ENCODE measurements around the gene GADL1.

GADL1 gene

DNA sequence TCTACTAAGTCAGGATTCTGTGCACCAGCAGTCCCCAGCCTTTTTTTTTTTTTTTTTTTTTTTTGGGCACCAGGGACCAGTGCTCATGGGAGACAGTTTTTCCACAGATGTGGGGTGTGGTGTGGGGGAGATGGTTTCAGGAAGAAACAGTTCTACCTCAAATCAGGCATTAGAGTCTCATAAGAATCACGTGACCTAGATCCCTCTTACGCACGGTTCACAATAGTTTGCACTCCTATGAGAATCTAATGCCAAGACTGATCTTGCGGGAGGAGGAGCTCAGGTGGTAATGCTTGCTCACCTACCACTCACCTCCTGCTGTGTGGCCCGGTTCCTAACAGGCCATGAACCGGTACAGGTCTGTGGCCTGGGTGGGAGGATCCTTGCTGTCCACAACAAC, 88.8 kb downstream of the GADL1 start:
- DNase-seq = no peak

- DNase-seq = no peak
Observed at GRCh38 chr3:30804984-30805383, 89.5 kb downstream of the GADL1 start.

GRCh38 chr3:30795176-30795575, 99.3 kb downstream of the GADL1 start:
- DNase-seq = no peak

DNA sequence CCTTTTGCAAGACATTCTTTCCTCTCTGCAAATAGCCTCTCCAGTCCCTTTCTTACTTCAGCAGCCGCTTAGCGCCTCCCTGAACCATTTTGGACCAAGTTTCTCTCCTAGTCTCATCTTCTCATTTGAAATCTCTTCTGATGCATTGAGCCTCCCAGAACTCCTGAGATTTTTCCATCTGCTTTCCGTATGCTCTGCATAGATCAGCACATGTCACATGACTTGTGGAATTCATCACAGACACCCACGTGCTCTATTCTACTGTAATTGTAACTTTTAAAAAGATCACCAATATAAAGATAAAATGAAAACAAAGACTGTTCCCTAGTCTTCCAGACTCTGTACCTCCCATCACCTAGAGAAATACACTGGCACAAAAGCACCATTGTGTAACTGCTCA, 100.7 kb downstream of the GADL1 start:
- no peak for DNase-seq

DNA sequence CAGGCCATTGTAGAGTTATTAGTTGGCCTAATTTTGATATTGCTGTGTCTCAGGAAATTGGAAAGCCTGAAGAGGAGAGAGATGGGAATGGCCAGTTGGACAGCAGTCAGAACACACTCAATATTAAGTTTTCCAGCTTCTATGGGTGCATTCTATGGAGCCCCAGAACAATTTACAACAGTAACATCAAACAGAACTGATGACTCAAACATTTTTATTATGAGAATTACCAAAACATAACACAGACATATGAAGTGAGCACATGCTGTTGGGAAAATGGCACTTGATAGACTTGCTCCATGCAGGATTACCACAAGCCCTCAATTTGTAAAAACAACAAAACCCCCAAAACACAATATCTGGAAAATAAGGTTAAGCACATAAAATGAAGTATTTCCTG, 104.3 kb downstream of the GADL1 start:
- no peak for DNase-seq

- DNase-seq = no peak
Observed at GRCh38 chr3:30786365-30786764, 108.1 kb downstream of the GADL1 start.

DNA sequence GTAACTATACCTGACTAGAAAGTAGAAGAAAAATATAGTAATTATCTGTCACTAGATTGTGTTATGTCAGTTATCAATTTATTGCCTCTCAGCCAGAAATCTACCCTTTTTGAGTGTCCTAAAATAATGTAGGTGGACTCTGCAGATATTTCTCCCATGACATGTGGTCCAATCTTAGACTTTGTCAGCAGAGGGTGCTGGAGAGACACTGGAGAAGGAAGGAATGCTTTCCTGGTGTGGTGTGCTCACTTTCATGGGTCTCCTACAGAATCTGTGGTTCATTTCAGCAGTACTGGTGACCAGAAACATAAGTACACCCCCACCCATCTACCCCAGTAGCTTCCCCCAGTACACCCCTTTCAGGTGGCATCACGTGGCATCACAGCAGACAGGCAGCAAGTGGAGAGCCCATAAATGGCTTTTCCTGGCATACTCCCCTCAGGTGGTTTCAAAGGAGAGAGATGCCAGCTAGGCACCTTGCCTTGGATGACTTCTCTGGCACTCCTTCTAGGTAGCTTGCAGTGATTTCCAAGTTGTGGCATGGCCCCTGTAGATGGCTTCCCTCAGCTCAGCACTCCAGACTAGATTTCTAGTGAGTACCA, 114.7 kb downstream of the GADL1 start:
- DNase-seq = no peak

DNA sequence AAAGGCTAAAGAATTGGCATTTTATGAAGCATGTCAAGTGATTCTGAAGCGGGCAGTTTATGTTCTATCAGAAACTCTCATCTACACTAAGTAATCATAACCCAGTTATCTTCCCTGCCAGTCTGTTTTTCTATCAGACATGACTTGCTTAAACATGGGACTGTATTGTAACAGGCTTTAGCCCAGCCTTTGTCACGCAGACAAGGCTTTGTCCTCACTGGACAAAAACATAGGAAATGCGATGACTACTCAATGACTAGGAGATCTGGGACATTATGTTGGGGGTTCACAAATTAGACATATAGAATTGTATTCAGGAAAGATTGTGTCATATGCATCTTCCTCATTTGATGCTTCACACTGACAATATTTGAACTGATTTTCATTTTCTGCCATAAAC, 115.5 kb downstream of the GADL1 start:
- no peak for DNase-seq

DNA sequence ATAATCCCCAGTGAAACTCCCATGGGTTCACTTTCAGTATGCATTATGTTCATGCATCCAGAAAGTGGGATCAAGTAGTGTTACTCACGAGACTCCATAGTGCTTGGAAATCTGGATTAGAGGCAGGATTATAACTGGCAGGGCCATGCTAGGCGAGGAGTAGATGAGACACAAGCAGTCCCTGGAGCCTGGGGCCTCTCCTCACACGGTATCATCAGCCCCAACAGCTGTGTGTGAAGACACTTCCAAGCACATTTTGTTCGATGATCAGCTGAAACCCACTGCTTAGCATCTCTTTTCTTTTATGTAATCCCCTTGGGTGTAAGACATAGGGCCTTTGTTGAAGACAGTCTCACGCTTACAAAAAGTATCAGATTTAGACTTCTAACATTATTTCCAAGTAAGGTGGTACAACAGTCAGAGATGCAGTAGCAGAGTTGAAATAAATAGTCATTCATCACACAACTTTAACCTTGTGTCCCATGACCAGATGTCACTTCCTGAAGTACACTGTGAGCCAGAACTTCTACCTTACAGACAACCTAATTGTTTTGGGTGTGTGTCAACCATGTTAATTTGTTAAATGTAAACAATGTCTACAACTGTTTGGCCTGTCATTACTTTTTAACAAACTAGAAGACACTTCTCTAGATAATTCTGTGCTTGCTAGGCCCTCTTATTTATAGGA, 116.9 kb downstream of the GADL1 start:
- DNase-seq = no peak

GRCh38 chr3:30776186-30776815, 118.2 kb downstream of the GADL1 start:
- no peak for DNase-seq

DNA sequence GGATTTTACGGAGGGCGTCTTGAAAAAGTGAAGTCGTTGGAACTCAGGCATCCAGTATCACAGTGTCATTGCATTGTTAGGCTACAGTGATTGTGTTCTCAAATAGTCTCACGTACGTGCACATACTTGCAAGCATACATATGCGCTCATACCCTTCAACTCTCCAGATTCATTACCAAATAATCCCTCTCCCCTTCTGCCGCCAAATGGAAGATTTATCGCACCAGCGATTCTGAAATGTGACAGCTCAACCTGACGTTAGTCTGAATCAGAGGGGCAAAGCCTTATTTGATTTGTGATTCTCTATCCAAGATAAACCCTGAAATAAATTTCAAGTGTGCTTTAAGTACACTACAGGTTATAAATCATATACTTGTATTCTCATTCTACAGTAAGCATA, 119.4 kb downstream of the GADL1 start:
- DNase-seq = no peak

DNA sequence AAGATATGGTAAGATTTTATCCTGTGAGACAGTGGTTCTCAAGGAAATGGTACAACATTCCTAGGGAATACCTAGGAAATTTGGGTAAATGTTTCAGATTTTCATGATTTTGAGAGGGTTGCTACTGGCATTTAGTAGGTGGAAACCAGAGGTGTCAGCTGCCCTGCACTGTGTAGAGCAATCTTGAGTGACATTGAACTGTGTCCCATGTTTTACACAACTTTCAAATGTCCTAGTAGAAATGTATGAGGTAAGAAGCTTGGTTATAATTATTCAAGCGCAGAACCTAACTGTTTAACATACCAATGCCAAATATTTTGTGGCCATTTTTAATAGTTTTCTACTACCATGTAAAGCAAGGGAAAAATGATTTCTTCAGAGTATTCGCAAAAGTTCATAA, 120.4 kb downstream of the GADL1 start:
- no peak for DNase-seq

DNA sequence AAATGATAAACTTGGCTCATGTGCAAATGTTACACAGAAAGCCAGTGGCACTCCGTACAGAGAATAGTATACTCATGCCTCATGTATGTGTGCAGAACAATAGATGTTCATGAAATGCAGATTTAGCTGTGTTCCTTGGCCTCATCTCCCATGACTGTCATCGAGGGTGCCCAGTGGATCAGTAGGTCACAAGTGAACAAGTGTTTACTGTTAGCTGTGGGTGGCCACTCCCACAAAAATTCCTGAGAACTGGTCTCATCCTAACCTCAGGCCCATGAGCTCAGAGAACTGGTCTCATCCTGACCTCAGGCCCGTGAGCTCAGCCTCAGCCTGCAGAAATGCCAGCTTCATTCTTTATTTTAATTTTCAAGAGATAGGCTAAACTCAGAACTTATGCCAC, 124.1 kb downstream of the GADL1 start:
- no peak for DNase-seq

DNA sequence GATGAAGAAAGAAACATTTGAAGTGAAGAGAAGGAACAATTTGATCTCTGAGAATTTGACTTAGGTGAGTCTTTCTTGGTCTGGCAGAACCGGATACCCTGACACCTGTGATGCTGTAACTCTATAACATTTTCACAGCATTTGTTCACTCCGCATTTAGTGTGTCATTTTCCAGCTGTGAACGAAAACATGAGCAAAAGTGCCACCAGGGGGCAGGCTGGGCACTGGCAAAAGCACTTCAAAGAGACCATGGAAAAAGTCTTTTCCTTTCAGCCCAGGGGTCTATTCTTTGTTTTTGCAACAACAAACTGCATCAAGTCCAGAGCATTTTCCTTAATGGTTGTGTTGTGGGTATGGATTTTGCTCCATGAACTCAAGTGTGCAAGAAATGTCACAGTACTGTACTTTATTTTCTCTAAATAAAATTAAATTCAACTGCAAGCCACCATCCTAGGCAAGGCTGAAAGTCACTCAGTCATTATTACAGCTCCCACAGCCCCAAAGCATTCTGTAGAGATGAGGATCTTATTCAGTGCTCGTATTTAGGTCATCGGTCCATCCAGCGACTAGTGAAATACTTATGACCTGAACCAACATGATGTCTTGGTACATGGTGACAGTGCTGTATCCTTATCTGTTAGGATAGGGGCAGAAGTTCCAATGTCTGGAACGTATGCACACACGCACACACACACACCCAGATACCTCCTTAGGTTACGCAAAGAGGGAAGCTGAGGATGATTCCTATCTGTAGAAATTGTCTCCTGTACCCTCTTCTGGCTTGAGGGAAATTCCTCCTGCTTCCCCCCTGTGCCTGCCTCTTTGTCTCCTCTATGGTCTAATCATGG, 125.5 kb downstream of the GADL1 start:
- DNase-seq = peak; percentile 26 to 64 (median 59)

DNA sequence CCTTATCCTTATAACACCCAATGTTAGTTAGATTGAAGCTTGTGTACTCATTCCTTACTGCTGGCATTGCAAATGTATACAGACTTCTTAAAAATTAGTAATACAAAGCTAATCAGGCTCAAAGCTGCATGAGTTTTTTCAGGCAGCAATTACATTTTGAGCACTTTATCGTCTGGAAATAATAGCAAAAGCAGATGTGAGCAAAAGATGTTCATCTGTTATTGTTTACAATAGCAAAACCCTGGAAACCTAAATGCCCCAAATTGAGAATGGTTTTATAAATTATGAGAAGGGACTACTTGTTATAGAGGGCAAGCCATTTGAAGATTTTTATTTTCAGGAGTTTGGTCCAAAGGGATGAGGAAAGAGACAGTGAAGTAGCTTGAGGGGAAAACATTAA, 126.4 kb downstream of the GADL1 start:
- no peak for DNase-seq

GRCh38 chr3:30766522-30766921, 127.9 kb downstream of the GADL1 start:
- DNase-seq = no peak

DNA sequence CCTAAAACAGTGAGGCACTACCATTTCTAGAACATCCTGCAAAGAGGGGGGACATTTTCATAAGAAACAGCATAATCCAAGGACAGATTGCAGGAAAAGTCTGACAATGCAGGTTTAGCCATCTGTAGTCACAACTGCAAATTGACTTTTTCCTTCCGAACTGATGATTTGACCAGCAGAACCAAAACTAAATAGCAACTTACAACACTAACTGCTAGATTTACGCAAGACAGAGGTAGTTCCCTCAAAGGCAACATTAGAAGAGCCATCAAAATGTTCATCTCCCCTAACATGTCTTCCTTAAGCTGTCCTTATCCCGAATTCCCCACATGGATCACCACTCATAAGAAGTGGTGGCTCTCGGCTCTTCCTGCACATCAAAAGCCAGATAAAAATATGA, 129.6 kb downstream of the GADL1 start:
- DNase-seq = no peak

DNA sequence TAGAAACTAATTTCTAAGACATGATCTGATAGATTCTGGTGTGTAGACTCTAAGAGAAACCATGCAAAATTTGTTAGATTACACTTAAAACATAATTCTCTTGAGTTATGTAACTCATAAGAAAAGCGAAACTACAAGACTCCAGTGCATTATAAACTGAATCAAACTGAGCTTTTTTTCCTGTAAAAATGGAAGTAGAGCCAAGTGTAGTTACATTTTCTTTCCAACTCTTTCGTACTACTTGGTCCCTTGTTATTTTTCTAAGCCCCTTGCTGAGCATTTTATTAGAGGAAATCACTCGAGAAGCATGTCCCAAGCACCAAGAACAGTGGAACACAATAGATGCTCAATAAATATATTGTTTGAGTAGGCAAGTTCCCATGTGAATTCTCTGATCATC, 130.2 kb downstream of the GADL1 start:
- DNase-seq = no peak

- no peak for DNase-seq
Observed at GRCh38 chr3:30761374-30761773, 133.1 kb downstream of the GADL1 start.

- DNase-seq = no peak
Observed at GRCh38 chr3:30760737-30761136, 133.7 kb downstream of the GADL1 start.

GRCh38 chr3:30760040-30760695, 134.3 kb downstream of the GADL1 start:
- DNase-seq = no peak

GRCh38 chr3:30756218-30756617, 138.2 kb downstream of the GADL1 start:
- DNase-seq = no peak

GRCh38 chr3:30754426-30754825, 140.0 kb downstream of the GADL1 start:
- no peak for DNase-seq

Measured in stimulated activated naive CD4-positive, alpha-beta T cell (primary cell).